HG02588 (cell line): ENCODE measurements around the gene TSPAN32.

Experiments used
- ATAC-seq: cut with Tn5 transposase; IDR thresholded peaks from one replicate; pipeline ENCODE4 v1.9.1; 2021; ENCODE audit warnings: mild to moderate bottlenecking, moderate library complexity; ENCODE audit not compliant: unreplicated experiment

The TSPAN32 gene

GRCh38 chr11:2301631-2302305, at the start of gene TSPAN32, which contains the start of gene C11orf21:
TSPAN32 (plus strand) TSS chr11:2302013; CDS start chr11:2302150, 137 bp downstream.
C11orf21 (minus strand) TSS chr11:2301918; CDS start chr11:2301808, 110 bp downstream.
- ATAC-seq: no peak

GRCh38 chr11:2252018-2252417, 49.8 kb upstream of the TSPAN32 start:
- ATAC-seq: no peak

- ATAC-seq: no peak
Measured at GRCh38 chr11:2256293-2256913, 45.4 kb upstream of the TSPAN32 start.

- ATAC-seq: no peak
Measured at GRCh38 chr11:2256951-2257700, 44.7 kb upstream of the TSPAN32 start.

GRCh38 chr11:2258501-2259465, 43.0 kb upstream of the TSPAN32 start:
- no peak for ATAC-seq

GRCh38 chr11:2259466-2259830, 42.4 kb upstream of the TSPAN32 start:
- ATAC-seq: no peak

GRCh38 chr11:2259897-2260451, 41.8 kb upstream of the TSPAN32 start:
- ATAC-seq: no peak

GRCh38 chr11:2260491-2261364, 41.1 kb upstream of the TSPAN32 start:
- no peak for ATAC-seq

GRCh38 chr11:2261436-2262230, 40.2 kb upstream of the TSPAN32 start:
- no peak for ATAC-seq

- no peak for ATAC-seq
Measured at GRCh38 chr11:2262301-2263070, 39.3 kb upstream of the TSPAN32 start.

- ATAC-seq: no peak
Measured at GRCh38 chr11:2263071-2263565, 38.7 kb upstream of the TSPAN32 start.

- no peak for ATAC-seq
Measured at GRCh38 chr11:2263724-2264360, 38.0 kb upstream of the TSPAN32 start.

GRCh38 chr11:2264366-2265053, 37.3 kb upstream of the TSPAN32 start:
- no peak for ATAC-seq

GRCh38 chr11:2265396-2265795, 36.4 kb upstream of the TSPAN32 start:
- no peak for ATAC-seq

GRCh38 chr11:2265854-2266585, 35.8 kb upstream of the TSPAN32 start:
- ATAC-seq: no peak
